ENCODE measurements around the gene C3orf38.
A peak's percentile ranks its signal among the peaks of the same experiment; 100 is the strongest.
"Not testable (repeated sequence)": the region's sequence is repeated elsewhere in the genome, so short reads cannot be mapped to it uniquely, and the experiment has no call there.

C3orf38 gene

DNA sequence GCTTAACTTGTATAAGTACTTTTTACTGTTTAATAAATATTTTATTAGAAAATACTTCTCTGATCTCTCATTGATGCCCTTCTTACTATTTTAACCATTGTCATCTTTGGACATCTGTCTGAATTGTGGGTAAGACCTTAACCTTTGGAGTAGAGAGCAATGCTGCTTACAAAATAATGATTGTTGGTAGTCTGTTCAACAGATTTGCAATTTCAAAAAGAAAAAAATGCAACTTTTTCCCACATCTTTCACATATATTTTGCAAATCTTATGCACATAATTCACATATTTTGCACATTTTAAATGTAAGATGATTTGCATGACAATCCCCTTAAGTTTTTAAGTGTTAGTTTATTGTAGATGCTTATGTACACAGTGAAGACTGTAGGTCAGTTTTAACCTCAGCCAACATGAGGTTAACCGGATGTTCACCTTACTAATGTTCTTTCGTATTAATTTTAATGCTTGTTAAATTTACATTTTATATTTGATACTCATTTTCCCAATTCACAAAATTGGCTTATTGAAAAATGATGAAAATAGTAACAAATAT lies 16.7 kb downstream of the C3orf38 start:
- DNase-seq = no peak

DNA sequence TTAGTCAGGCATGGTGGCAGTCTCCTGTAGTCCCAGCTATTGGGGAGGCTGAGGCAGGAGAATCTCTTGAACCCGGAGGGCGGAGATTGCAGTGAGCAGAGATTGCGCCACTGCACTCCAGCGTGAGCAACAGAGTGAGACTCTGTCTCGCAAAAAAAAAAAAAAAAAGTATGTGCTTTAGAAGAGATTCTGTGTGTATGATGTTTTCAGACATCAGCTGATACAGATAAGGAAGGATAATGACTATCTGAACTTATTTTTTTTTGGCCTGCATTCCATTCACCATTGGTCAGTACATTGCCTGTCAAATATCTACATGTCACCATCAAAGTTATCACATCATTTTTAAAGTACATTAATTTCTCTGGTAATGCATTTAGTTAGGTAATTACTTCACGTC lies 17.4 kb downstream of the C3orf38 start:
- DNase-seq = no peak

DNA sequence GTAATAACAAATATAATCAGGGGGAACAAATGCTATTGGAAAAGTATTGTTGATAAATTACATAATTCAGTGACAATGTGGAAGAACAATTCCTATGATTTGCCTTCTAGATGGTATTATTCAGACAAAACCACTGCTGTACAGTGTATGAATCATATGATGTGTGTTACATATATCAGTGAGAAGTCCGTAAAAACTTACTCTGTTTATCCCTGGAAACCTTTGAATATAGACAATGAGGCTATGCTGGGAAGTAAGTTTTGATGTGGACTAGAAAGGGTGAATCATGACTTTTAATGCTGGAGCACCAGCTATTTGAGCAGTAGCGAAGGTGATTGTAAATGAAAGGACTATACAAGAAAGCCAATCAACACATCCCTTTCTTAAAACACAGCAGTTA lies 17.9 kb downstream of the C3orf38 start:
- no peak for DNase-seq

DNA sequence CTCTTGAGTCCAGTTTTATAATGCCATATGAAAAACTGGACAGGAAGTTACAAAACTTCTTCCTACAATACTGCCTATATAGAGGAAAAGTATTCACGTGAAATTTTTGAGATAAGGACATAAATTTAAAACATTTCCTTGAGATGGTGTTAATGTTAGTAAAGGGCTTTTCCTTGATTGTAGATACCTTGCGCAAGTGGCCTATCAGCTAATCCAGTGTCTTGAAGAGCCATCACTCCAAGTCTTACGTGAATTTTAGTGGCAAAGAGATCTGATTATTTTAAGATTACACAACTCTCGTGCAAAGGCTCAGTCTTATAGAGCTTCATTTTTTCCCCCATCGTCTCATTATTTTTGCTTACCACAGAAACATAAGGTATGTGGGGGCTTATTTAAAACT lies 18.4 kb downstream of the C3orf38 start:
- DNase-seq = no peak

DNA sequence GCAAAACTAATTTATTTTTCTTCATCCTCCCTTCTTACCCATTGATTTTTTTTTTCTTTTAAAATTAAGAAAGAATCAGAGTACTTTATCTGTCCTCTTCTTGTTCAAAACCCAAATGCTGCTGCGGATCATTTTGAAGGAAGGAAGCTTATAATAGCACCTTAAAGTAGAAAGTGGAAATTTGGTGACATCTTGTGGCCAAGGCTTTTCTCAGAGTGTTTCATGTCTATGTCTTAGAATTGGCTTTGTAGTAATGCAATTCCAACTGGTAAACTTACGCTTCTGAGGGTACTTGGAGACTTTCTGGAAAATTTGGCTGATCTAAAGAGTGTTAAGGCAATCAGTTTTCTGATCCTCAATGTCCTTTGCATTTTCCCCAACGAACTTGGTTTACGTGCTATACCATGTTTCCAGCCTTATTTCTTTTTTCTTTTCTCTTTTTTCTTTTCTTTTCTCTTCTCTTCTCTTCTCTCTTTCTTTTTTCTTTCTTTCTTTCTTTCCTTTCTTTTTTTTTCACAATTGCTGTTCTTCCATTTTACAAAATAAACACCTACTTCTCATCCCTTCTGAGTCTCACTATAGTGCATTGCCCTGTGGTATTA lies 30.7 kb downstream of the C3orf38 start:
- DNase-seq = peak in 2 of 6 experiments; percentile 19 to 31

DNA sequence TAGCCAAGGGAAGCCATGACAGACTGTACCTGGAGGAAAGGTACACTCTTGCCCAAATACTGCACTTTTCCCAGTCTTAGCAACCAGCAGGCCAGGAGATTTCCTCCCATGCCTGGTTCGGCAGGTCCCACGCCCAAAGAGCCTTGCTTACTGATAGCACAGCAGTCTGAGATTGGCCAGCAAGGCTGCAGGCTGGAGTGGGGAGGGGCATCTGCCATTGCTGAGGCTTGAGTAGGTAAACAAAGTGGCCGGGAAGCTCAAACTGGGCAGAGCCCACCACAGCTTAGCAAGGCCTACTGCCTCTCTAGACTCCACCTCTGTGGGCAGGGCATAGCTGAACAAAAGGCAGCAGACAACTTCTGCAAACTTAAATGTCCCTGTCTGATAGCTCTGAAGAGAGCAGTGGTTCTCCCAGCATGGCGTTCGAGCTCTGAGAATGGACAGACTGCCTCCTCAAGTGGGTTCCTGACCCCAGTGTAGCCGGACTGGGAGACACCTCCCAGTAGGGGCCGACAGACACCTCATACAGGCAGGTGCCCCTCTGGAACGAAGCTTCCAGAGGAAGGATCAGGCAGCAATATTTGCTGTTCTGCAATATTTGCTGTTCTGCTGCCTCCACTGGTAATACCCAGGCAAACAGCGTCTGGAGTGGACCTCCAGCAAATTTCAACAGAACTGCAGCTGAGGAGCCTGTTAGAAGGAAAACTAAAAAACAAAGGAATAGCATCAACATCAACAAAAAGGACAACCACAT lies 32.6 kb downstream of the C3orf38 start:
- DNase-seq = not testable (repeated sequence)

DNA sequence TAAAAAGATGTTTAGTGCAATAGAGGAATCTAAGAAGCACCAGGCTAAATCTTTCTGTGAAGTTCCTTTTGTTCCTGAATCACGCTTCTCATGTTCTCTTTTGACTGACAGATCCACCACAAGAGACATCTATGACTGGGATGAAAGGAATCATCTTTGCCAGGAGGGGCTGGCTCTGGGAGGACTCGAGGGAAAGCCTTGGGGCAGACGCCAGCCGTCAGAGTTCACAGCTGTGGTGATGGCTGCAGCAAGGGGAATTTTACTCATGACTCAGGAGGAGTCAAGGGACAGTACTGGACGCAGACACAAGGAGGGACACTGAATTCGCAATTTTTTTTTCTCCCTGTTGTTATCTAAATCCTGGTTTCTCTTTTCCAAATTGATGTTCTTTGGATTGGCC lies 38.7 kb downstream of the C3orf38 start:
- no peak for DNase-seq

DNA sequence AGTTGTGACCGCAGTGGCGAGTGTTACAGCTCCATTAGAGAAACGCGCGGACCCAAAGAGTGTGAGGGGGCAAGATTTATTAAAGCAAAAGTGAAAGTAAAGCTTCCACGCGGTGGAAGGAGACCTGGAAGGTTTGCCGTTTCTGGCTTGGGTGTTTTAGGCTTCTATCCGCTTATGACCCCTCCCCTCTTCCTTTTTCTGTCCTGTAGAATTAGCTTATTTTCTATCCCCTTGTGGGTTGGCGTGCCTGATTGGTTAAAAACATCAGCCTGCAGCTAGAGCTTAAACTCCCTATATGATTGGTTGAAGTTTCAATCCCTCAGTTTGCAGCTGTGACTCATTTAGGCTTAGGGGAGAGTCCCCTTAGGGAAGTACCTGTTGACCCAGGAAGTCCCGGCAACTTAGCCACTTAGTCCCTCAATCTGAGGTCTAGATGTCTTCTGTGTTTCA lies 39.6 kb downstream of the C3orf38 start:
- DNase-seq = no peak

DNA sequence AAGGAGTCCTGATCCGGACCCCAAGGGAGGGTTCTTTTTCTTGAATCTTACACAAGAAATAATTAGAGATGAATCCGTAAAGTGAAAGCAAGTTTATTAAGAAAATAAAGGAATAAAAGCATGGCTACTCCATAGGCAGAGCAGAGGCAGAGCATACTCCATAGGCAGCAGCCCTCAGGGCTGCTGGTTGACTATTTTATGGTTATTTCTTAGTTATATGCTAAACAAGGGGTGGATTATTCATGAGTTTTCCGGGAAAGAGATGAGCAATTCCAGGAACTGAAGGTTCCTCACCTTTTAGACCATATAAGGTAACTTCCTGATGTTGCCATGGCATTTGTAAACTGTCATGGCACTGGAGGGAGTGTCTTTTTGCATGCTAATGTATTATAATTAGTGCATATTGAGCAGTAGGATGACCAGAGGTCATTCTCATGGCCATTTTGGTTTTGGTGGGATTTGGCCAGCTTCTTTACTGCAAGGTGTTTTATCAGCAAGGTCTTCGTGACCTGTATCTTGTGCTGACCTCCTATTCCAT lies 42.2 kb downstream of the C3orf38 start:
- no peak for DNase-seq

DNA sequence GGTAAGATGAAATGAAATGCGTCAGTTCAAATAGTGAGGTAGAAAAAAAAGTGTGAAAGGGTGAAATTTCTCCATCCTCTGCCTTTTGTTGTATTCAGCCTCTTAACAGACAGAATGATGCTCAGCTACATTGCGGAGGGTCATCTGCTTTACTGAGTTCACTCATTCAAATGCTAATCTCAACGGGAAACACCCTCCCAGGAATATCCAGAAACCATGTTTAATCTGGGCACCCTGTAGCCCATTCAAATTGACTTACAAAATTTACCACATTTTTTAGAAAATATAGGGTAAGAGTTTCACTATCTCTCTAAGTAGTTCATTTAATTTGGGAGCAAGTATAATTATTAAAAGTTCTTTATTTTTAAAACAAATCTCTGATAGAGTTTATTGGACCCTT lies 42.9 kb downstream of the C3orf38 start:
- DNase-seq = no peak

DNA sequence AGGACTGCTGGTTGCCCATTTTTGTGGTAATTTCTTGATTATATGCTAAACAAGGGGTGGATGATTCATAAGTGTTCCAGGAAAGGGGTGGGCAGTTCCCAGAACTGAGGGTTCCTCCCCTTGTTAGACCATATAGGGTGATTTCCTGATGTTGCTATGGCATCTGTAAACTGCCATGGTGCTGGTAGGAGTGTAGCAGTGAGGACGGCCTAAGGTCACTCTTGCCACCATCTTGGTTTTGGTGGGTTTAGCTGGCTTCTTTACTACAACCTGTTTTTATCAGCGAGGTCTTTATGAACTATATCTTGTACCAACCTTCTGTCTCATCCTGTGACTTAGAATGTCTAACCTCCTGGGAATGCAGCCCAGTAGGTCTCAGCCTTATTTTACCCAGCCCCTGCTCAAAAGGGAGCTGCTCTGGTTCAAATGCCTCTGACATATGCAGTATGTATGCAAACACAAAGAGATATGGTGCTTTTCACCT lies 46.2 kb downstream of the C3orf38 start:
- DNase-seq = no peak

DNA sequence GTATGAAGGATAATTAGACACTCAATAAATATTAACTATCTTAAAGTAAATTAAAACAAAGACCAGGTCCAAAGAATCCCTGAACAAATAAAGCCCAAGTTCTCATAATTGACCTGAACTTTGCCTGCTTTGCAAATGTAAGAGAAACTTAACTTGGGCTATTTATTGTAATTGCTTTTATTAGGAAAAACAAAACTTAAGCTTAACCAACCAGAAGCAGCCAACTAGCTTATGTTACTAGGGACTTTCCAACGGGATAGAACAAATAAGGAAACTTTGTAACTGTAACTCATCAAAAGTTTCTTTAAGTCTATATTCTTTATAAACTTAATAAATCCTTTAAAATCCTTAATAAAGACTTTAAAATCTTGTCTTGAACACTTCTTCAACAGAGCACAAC lies 48.4 kb downstream of the C3orf38 start:
- DNase-seq = no peak

DNA sequence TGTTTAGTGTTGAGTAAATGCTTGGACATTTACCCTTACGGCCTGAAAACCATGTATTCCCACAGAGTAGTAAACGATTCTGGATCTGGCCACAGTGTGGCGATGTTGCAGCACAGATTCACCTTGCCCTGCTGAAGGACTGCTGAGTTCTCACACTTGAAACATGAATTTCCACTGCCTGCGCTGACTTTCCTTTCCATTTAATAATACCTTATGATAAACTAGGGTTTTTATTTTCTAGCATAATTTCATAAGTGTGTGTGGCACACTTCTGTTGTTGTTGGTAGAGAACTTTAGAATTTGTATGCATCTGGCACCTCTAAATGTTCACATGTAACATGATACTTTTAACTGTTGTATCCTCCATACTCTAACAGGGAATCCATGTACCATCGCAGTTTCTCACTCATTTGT lies 53.9 kb downstream of the C3orf38 start:
- DNase-seq = peak in 5 of 6 experiments; percentile 2 to 41 (median 13)

Measured in stimulated activated naive CD4-positive, alpha-beta T cell (primary cell).